ENCODE results near the gene UMODL1.

UMODL1 gene

DNA sequence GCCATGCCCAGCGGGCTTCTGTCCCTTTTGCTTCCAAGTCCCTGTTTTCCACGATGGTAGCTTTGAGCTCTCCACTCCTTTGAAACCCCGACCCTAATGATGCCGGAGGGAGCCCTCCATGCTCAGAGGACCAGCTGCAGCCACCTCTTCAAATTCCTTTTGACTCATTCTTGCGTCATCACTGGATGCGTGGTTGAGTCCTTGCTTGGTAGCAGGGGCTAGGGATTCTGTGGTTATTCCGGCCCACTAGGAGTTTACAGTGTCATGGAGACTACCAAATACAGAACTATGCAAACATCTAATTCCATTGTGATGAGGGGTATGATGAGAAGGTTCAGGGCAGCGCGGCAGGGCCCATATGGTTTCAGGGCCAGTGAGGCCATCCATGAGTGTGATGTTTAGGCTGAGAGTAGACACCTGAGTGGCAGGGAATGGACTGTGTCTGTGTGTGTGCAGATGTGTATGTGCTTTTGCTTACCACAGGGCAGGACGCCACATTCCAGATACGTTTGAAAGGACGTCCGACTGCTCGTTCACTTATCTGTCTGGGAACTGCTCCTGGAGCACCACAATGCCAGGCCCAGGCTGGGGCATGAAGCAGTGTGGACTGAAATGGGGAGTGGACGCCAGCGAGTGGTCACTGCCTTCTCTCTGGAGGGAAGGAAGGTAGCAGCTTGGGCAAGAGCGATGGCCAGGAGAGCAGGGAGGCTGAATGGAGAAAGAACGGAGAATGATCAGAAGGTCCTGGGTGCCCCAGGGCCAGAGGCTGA, 30.5 kb upstream of the UMODL1 start:
- peaks cover 0 to 14% of the 10 kb centered on the region in 2 donors for H3K4me1 ChIP-seq (ENCODE audit: control insufficient read depth in 1 of 2, insufficient read depth in 2 of 2, low read length in 2 of 2)
- H3K27me3 ChIP-seq (ENCODE audit: low read depth, low read length) = no peaks in the 10 kb centered on the region
- no peaks in the 10 kb centered on the region for H3K36me3 ChIP-seq (ENCODE audit: control insufficient read depth in 1 of 2, insufficient read depth in 2 of 2, low read length in 2 of 2)
- H3K9me3 ChIP-seq (ENCODE audit: control insufficient read depth in 1 of 2, low read length in 2 of 2) = no peaks in the 10 kb centered on the region
- H3K4me3 ChIP-seq (ENCODE audit: low read depth in 1 of 2, low read length in 2 of 2) = no peak overlapping the region
- peak overlapping the region; percentile 6 for H3K27ac ChIP-seq (ENCODE audit: low read length)

DNA sequence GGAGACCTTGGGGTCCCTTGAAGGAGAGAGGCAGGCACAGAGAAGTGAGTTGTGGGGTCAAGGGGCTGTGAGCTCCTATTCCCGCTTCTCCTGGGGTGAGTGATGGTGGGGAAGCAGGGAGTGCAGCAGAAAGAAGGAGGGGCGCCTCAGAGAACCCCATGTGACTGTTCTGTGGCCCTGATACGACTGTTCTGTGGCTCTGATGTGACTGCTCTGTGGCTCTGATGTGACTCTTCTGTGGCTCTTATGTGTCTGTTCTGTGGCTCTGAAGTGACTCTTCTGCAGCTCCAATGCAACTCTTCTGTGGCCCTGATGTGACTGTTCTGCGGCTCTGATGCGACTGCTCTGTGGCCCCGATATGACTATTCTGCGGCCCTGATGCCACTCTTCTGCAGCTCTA, 29.9 kb upstream of the UMODL1 start:
- Histone ChIP-seq H3K27ac (ENCODE audit: low read length) (no peak overlapping the region), H3K9me3 (ENCODE audit: control insufficient read depth in 1 of 2, low read length in 2 of 2) (no peaks in the 10 kb centered on the region), H3K27me3 (ENCODE audit: low read depth, low read length) (no peaks in the 10 kb centered on the region), H3K4me3 (ENCODE audit: low read depth in 1 of 2, low read length in 2 of 2) (no peak overlapping the region), H3K4me1 (ENCODE audit: control insufficient read depth in 1 of 2, insufficient read depth in 2 of 2, low read length in 2 of 2) (peaks cover 0 to 14% of the 10 kb centered on the region in 2 donors), H3K36me3 (ENCODE audit: control insufficient read depth in 1 of 2, insufficient read depth in 2 of 2, low read length in 2 of 2) (no peaks in the 10 kb centered on the region)

DNA sequence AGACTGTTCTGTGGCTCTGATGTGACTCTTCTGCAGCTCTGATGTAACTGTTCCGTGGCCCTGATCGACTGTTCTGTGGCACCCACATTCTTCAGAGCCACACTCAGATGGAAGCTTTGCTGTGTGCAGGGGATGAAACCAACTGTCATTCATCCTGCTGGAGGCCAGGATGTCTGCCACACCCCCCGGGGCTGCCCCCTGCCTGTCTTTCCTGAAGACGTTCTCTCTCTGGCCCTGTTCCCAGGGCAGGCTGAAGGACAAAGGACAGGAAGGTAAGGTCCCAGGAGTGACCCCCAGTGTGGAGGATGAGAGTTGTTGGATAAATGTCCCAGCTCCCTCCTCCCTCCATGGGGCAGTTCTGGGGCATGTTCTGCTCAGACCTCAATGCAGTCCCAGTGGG, 29.4 kb upstream of the UMODL1 start:
- Histone ChIP-seq H3K36me3 (ENCODE audit: control insufficient read depth in 1 of 2, insufficient read depth in 2 of 2, low read length in 2 of 2) (no peaks in the 10 kb centered on the region), H3K4me1 (ENCODE audit: control insufficient read depth in 1 of 2, insufficient read depth in 2 of 2, low read length in 2 of 2) (peaks cover 0 to 14% of the 10 kb centered on the region in 2 donors), H3K27ac (ENCODE audit: low read length) (no peak overlapping the region), H3K27me3 (ENCODE audit: low read depth, low read length) (no peaks in the 10 kb centered on the region), H3K4me3 (ENCODE audit: low read depth in 1 of 2, low read length in 2 of 2) (no peak overlapping the region), H3K9me3 (ENCODE audit: control insufficient read depth in 1 of 2, low read length in 2 of 2) (no peaks in the 10 kb centered on the region)

GRCh38 chr21:42042651-42043050, 28.5 kb upstream of the UMODL1 start:
- Histone ChIP-seq H3K4me3 (ENCODE audit: low read depth in 1 of 2, low read length in 2 of 2) (no peak overlapping the region), H3K27ac (ENCODE audit: low read length) (no peak overlapping the region), H3K9me3 (ENCODE audit: control insufficient read depth in 1 of 2, low read length in 2 of 2) (no peaks in the 10 kb centered on the region), H3K4me1 (ENCODE audit: control insufficient read depth in 1 of 2, insufficient read depth in 2 of 2, low read length in 2 of 2) (peaks cover 0 to 14% of the 10 kb centered on the region in 2 donors), H3K27me3 (ENCODE audit: low read depth, low read length) (no peaks in the 10 kb centered on the region), H3K36me3 (ENCODE audit: control insufficient read depth in 1 of 2, insufficient read depth in 2 of 2, low read length in 2 of 2) (no peaks in the 10 kb centered on the region)

DNA sequence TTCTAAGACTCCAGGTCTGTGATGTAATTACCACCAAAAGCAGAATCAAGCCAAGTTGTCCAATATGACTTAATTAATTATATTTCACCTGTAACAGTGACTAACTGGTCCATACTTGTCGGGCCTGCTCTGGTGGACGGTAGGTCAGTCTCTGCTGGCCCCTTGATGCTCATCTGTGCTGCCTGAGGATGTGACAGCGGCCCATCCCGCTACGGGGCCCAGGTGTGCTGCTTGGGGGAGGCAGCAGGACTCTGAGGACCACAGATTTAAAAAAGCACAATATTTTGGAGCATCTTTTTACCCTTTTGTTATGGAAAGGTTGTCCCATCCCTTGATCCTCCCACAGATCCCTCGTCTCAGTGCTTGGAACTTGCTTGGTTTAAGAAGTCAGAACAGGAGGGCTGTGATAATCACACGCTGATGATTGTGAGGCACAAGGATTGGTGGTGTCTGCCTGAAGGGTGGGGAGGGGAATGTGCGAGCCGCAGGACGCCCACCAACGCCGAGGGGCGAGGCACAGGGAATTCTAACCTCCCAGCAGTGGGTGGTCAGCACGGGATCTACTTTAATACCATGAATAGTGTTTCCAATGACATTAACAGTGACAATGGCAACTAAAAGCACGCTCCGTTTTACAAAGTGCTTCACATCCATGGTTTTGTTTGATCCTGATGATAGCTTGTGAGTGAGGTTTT, 27.8 kb upstream of the UMODL1 start:
- Histone ChIP-seq H3K36me3 (ENCODE audit: control insufficient read depth in 1 of 2, insufficient read depth in 2 of 2, low read length in 2 of 2) (no peaks in the 10 kb centered on the region), H3K27ac (ENCODE audit: low read length) (no peak overlapping the region), H3K4me3 (ENCODE audit: low read depth in 1 of 2, low read length in 2 of 2) (no peak overlapping the region), H3K9me3 (ENCODE audit: control insufficient read depth in 1 of 2, low read length in 2 of 2) (no peaks in the 10 kb centered on the region), H3K27me3 (ENCODE audit: low read depth, low read length) (no peaks in the 10 kb centered on the region), H3K4me1 (ENCODE audit: control insufficient read depth in 1 of 2, insufficient read depth in 2 of 2, low read length in 2 of 2) (peaks cover 0 to 14% of the 10 kb centered on the region in 2 donors)

- H3K27ac ChIP-seq (ENCODE audit: low read length) = no peak overlapping the region
- H3K4me3 ChIP-seq (ENCODE audit: low read depth in 1 of 2, low read length in 2 of 2) = no peak overlapping the region
- peaks cover 0 to 14% of the 10 kb centered on the region in 2 donors for H3K4me1 ChIP-seq (ENCODE audit: control insufficient read depth in 1 of 2, insufficient read depth in 2 of 2, low read length in 2 of 2)
Observed at GRCh38 chr21:42043961-42044360, 27.2 kb upstream of the UMODL1 start.

DNA sequence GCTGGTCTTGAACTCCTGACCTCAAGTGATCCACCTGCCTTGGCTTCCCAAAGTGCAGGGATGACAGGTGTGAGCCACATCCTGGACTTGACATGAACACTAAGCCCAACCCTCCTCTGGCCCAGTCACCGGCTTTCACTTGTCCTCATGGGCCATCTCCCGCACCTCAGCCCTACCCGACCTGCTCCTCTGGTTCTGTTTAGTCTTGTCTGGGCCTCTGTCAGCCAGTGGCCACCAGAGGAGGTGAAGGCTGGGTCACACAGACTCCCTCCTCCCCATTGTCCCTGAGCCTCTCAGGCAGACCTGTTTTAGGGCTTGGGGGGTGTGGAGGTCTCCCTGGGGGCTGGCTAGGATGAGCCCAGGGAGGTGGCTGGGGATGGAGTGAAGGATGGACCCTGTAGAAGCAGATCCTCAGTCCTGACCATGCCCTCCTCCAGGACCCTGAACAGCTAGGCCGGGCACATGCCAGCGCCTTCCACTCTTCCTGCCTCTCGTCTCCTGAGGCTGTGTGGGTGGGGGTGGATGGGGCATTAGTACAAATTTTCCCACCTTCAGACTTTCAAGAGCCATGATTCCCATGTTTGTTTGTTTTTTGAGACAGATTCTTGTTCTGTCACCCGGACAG, 26.1 kb upstream of the UMODL1 start:
- Histone ChIP-seq H3K27ac (ENCODE audit: low read length) (no peak overlapping the region), H3K4me3 (ENCODE audit: low read depth in 1 of 2, low read length in 2 of 2) (no peak overlapping the region), H3K36me3 (ENCODE audit: control insufficient read depth in 1 of 2, insufficient read depth in 2 of 2, low read length in 2 of 2) (no peaks in the 10 kb centered on the region), H3K27me3 (ENCODE audit: low read depth, low read length) (no peaks in the 10 kb centered on the region), H3K4me1 (ENCODE audit: control insufficient read depth in 1 of 2, insufficient read depth in 2 of 2, low read length in 2 of 2) (peaks cover 0 to 3% of the 10 kb centered on the region in 2 donors), H3K9me3 (ENCODE audit: control insufficient read depth in 1 of 2, low read length in 2 of 2) (no peaks in the 10 kb centered on the region)

More at GRCh38 chr21:42043961-42044360, 27.2 kb upstream of the UMODL1 start:
- Histone ChIP-seq H3K36me3 (ENCODE audit: control insufficient read depth in 1 of 2, insufficient read depth in 2 of 2, low read length in 2 of 2) (no peaks in the 10 kb centered on the region), H3K9me3 (ENCODE audit: control insufficient read depth in 1 of 2, low read length in 2 of 2) (no peaks in the 10 kb centered on the region), H3K27me3 (ENCODE audit: low read depth, low read length) (no peaks in the 10 kb centered on the region)

- Histone ChIP-seq H3K36me3 (ENCODE audit: control insufficient read depth in 1 of 2, insufficient read depth in 2 of 2, low read length in 2 of 2) (no peaks in the 10 kb centered on the region), H3K4me3 (ENCODE audit: low read depth in 1 of 2, low read length in 2 of 2) (no peak overlapping the region), H3K4me1 (ENCODE audit: control insufficient read depth in 1 of 2, insufficient read depth in 2 of 2, low read length in 2 of 2) (no peaks in the 10 kb centered on the region), H3K27me3 (ENCODE audit: low read depth, low read length) (no peaks in the 10 kb centered on the region), H3K9me3 (ENCODE audit: control insufficient read depth in 1 of 2, low read length in 2 of 2) (no peaks in the 10 kb centered on the region), H3K27ac (ENCODE audit: low read length) (peak overlapping the region; percentile 14)
Observed at GRCh38 chr21:42047821-42048613, 23.1 kb upstream of the UMODL1 start.

- no peaks in the 10 kb centered on the region for H3K36me3 ChIP-seq (ENCODE audit: control insufficient read depth in 1 of 2, insufficient read depth in 2 of 2, low read length in 2 of 2)
- no peaks in the 10 kb centered on the region for H3K27me3 ChIP-seq (ENCODE audit: low read depth, low read length)
- no peak overlapping the region for H3K27ac ChIP-seq (ENCODE audit: low read length)
- no peaks in the 10 kb centered on the region for H3K9me3 ChIP-seq (ENCODE audit: control insufficient read depth in 1 of 2, low read length in 2 of 2)
- H3K4me3 ChIP-seq (ENCODE audit: low read depth in 1 of 2, low read length in 2 of 2) = no peak overlapping the region
- no peaks in the 10 kb centered on the region for H3K4me1 ChIP-seq (ENCODE audit: control insufficient read depth in 1 of 2, insufficient read depth in 2 of 2, low read length in 2 of 2)
Observed at GRCh38 chr21:42048870-42049577, 22.1 kb upstream of the UMODL1 start.

DNA sequence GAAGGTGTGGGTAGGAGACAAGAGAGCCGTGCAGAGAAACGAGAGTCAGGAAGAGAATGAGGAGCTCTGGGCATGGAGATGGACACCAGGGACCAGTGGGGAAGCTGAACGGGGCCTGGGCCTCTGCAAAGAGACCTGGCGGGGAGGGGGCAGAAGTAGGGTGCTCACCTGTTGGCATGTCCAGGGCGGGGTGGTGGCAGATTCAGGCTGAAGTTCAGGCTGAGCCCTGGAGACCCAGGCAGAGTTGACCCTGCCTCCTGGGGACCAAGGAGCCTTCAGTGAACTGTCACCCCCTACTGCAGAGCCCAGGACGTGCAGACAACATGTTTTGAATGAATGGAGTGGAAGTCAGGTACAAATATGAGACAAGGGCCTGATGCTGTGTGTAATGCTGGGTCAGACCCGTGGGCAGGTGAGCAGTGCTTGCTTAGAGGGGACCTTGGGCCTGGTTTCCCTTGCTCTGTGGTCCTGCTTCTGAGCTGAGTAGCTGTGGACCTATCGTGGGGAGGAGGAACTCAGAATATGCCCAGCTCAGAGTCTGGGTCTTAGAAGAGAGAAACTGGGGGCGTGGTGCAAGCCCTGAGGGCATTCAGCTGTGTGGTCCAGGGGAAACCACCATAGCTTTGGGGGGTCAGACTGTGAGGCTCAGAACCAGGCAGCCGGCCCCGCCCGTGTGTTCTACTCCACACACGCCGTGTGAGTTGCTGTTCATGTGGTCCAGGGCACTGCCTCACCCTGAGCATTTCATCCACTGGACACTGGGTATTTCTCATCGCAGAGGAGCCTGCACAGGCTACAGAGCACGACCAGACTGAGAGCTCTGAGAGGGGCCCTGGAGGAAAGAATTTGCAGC, 21.3 kb upstream of the UMODL1 start:
- Histone ChIP-seq H3K27ac (ENCODE audit: low read length) (no peak overlapping the region), H3K9me3 (ENCODE audit: control insufficient read depth in 1 of 2, low read length in 2 of 2) (no peaks in the 10 kb centered on the region)

More for the DNA sequence above, 21.3 kb upstream of the UMODL1 start:
- H3K27me3 ChIP-seq (ENCODE audit: low read depth, low read length) = no peaks in the 10 kb centered on the region
- H3K36me3 ChIP-seq (ENCODE audit: control insufficient read depth in 1 of 2, insufficient read depth in 2 of 2, low read length in 2 of 2) = no peaks in the 10 kb centered on the region
- no peaks in the 10 kb centered on the region for H3K4me1 ChIP-seq (ENCODE audit: control insufficient read depth in 1 of 2, insufficient read depth in 2 of 2, low read length in 2 of 2)
- no peak overlapping the region for H3K4me3 ChIP-seq (ENCODE audit: low read depth in 1 of 2, low read length in 2 of 2)

All from muscle layer of duodenum (tissue), 2 donors.